ENCODE results near the gene SLC22A15. TPM values are rescaled to one million over a fixed set of nuclear protein-coding genes. Genes with fewer than 3 reads are reported as not detected.

SLC22A15 gene
- polyA plus RNA-seq (2012; ENCODE audit: insufficient read length, low read depth) = not detected

DNA sequence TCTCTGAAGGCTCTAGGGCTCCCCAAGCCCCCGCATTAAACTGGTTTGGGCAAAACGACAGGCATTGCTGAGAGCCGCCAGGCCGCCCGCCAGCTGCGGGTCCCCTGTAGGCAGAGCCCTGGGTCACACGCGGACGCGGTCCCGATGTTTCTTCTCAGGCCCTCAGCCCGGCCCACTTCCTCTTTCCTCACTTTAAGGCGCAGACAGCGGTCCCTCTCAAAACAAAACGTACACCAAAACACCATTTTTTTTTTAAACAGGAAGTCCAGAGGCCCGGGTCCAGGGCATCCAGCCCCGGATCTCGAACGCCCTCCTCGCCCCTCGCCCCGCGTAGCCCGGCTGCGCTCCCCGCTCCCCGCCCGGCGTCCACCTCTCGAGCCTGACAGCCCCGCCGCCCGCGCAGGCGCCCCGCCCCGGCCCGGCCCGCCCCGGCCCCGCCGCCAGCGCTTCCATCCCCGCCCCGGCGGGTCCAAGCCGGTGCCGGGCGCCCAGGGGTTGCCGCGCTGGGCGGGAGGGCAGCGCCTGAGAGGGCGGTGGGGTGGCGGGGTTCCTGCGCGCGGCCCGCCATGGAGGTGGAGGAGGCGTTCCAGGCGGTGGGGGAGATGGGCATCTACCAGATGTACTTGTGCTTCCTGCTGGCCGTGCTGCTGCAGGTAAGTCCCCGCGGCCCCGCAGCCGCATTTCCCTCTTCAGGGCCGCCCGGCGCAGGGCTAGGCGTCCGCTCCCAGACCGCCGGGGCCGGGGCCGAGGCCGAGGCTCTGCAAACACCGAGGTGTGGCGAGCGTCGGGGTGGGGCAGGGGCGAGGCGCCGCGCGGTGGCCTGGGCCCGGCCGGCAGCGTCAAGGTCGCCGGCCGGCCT is at the start of gene SLC22A15:
TSS of gene SLC22A15 (plus strand) at position 452 of the 859 bp plus-strand sequence. CDS start at position 567, 115 bp downstream.
- no peak for TF ChIP-seq POLR2AphosphoS5 (IDR thresholded peaks at IDR 0.05; ENCODE audit: low read depth, low read length)
- TF ChIP-seq TAF1 (IDR thresholded peaks at IDR 0.05; ENCODE audit: borderline replicate concordance, insufficient read depth, low read length) = no peak
- no peak for TF ChIP-seq SIN3A (IDR thresholded peaks at IDR 0.05; ENCODE audit: borderline replicate concordance, insufficient read depth, low read length)

DNA sequence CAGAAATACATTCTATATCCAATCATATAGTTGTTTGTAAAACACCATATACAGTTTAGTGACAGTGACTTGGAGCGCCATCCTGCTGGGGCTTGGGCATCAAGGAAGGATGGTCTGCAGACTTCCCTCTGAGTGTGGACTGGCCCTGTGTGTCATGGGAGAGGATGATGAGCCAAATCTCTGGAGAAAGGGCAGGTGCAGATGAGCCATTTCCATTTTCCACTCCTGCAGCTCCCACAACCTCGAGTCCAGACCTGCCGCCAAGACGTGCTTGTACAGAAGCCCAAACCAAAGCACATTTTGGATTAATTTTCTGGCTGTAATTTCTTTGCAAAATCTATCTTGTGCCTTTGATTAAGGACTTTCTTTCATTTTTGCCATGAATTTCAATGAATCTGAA is 48.3 kb upstream of the SLC22A15 start:
- TF ChIP-seq SIN3A (IDR thresholded peaks at IDR 0.05; ENCODE audit: borderline replicate concordance, insufficient read depth, low read length) (no peak), FOXP2 (optimal IDR thresholded peaks at IDR 0.05; ENCODE audit: borderline replicate concordance, extremely low read depth, extremely low read length, insufficient read depth) (no peak), REST (IDR thresholded peaks at IDR 0.05; ENCODE audit: insufficient read depth in 1 of 2, low read depth in 2 of 2, low read length in 2 of 2) (no peak), TAF1 (IDR thresholded peaks at IDR 0.05; ENCODE audit: borderline replicate concordance, insufficient read depth, low read length) (no peak), POLR2AphosphoS5 (IDR thresholded peaks at IDR 0.05; ENCODE audit: low read depth, low read length) (no peak)

- TF ChIP-seq POLR2AphosphoS5 (IDR thresholded peaks at IDR 0.05; ENCODE audit: low read depth, low read length) (no peak), TAF1 (IDR thresholded peaks at IDR 0.05; ENCODE audit: borderline replicate concordance, insufficient read depth, low read length) (no peak), SIN3A (IDR thresholded peaks at IDR 0.05; ENCODE audit: borderline replicate concordance, insufficient read depth, low read length) (no peak), FOXP2 (optimal IDR thresholded peaks at IDR 0.05; ENCODE audit: borderline replicate concordance, extremely low read depth, extremely low read length, insufficient read depth) (no peak), REST (IDR thresholded peaks at IDR 0.05; ENCODE audit: insufficient read depth in 1 of 2, low read depth in 2 of 2, low read length in 2 of 2) (no peak)
Measured at GRCh38 chr1:115929881-115930280, 46.4 kb upstream of the SLC22A15 start.

DNA sequence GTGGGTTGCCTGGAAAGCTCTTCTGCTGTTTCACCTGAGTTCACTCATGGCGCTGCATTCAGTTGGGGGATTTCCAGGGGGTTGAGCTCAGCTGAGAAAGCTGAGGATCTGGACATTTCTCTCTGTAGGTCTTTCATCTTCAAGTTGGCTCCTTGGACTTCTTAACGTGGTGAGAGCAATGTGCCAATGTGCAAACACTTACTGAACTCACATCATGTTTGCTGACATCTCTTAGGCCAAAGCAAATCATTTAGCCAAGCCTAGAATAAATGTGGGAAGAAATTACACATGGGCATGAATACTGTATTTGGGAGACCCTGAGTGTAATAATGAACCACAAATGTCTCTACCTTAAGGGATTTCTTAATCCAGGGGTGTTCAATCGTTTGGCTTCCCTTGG is 42.7 kb upstream of the SLC22A15 start:
- no peak for TF ChIP-seq TAF1 (IDR thresholded peaks at IDR 0.05; ENCODE audit: borderline replicate concordance, insufficient read depth, low read length)
- TF ChIP-seq REST (IDR thresholded peaks at IDR 0.05; ENCODE audit: insufficient read depth in 1 of 2, low read depth in 2 of 2, low read length in 2 of 2) = no peak
- TF ChIP-seq POLR2AphosphoS5 (IDR thresholded peaks at IDR 0.05; ENCODE audit: low read depth, low read length) = no peak
- no peak for TF ChIP-seq SIN3A (IDR thresholded peaks at IDR 0.05; ENCODE audit: borderline replicate concordance, insufficient read depth, low read length)
- TF ChIP-seq FOXP2 (optimal IDR thresholded peaks at IDR 0.05; ENCODE audit: borderline replicate concordance, extremely low read depth, extremely low read length, insufficient read depth) = no peak

GRCh38 chr1:115939455-115939854 is 36.9 kb upstream of the SLC22A15 start:
- TF ChIP-seq REST (IDR thresholded peaks at IDR 0.05; ENCODE audit: insufficient read depth in 1 of 2, low read depth in 2 of 2, low read length in 2 of 2) (no peak), POLR2AphosphoS5 (IDR thresholded peaks at IDR 0.05; ENCODE audit: low read depth, low read length) (no peak)

All from PFSK-1 (cell line).